ENCODE data around the gene PAF1.
A peak's percentile ranks its signal among the peaks of the same experiment; 100 is the strongest.

The PAF1 gene

DNA sequence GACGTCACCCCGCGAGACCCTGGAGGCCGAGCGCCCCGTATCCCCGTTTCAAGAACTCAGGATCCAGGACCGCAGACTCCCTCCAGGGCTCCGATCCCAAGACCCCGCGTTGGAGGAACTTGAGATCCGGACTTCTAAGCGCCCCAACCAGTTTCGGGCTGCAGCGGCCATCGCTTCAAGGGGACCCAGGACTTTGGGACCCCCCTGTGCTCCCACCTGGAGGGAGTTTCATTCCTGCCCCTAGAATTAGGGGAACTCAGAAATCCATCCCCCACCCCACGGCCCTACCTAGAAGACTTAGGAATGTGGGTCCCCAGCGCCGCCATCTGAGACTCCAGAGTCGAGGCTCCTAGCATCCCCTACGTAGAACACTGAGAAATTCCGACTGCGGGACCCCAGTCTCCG is 22.0 kb upstream of the PAF1 start:
- ChIA-PET CTCF (interaction anchor here (0.6 to 2.5 kb wide), 6 partner anchors 9 to 64 kb away, joined by 3 to 55 read pairs (median 6); partner anchors contain the start of genes MED29 and PAF1), POLR2A (ENCODE audit: low non-redundant PET) (interaction anchor here (1.4 to 2.3 kb wide), 2 partner anchors 11 to 23 kb away, joined by 4 to 10 read pairs; partner anchors contain the start of gene RPS16)
- DNase-seq (ENCODE audit: low spot score) = no peak
- TF ChIP-seq, protein P1, sequence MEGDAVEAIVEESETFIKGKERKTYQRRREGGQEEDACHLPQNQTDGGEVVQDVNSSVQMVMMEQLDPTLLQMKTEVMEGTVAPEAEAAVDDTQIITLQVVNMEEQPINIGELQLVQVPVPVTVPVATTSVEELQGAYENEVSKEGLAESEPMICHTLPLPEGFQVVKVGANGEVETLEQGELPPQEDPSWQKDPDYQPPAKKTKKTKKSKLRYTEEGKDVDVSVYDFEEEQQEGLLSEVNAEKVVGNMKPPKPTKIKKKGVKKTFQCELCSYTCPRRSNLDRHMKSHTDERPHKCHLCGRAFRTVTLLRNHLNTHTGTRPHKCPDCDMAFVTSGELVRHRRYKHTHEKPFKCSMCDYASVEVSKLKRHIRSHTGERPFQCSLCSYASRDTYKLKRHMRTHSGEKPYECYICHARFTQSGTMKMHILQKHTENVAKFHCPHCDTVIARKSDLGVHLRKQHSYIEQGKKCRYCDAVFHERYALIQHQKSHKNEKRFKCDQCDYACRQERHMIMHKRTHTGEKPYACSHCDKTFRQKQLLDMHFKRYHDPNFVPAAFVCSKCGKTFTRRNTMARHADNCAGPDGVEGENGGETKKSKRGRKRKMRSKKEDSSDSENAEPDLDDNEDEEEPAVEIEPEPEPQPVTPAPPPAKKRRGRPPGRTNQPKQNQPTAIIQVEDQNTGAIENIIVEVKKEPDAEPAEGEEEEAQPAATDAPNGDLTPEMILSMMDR (conservative IDR thresholded peaks at IDR 0.05; ENCODE audit: low read depth) = peak; percentile 42
- H3K27ac ChIP-seq = peak overlapping the region; percentile 100

DNA sequence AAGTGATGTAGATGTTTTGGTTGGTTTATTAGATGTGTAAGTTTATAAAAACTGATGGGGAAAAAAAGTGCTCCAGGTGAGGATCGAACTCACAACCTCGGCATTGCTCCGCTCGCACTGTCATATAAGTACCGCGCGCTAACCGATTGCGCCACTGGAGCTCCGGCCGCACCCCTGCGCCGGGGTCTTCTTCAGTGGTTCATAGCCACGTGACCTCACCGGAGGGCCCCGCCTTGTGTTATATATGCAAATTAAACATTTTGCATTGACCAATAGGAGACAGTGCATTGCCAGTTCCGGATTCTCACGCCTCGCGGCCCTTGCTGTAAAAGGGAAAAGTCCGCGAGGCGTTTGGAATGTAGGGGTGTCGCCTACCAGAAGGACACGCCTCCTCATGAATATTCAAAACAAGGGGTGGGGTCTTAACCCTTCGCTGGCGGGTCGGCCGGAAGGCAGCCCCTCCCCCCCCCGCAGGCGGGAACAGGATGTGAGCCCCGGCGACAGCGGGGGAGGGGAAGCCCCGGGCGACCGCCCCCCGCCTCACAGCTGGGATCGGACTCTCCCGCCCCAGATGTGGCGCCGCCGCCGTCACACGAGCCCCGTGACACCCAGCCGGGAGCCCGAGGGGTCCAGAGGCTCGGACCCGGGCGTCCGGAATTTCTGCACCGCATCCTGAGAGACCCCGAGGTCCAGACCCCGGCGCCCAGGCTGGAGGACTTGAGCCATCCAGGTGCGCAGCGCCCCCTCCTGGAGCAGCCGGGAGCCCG is 21.4 kb upstream of the PAF1 start, which contains the start of gene PLEKHG2:
Gene PLEKHG2 (plus strand): TSS at position 570 of the 767 bp plus-strand sequence. CDS start 1,418 bp downstream, outside the sequence.
- peak within 1 kb of the TSS; percentile 100 for H3K27ac ChIP-seq
- CTCF ChIA-PET = interaction anchor here (1.0 to 2.5 kb wide), 6 partner anchors 9 to 23 kb away, joined by 3 to 55 read pairs (median 6); partner anchors contain the start of genes MED29, PAF1 and RPS16
- TF ChIP-seq, protein P1 (conservative IDR thresholded peaks at IDR 0.05; ENCODE audit: low read depth) = peak; percentile 83; the same call in 1 of the 2 replicates
- peak; percentile 97 for DNase-seq (ENCODE audit: low spot score)
- POLR2A ChIA-PET (ENCODE audit: low non-redundant PET) = interaction anchor here (1.3 to 2.3 kb wide), 3 partner anchors 10 to 23 kb away, joined by 4 to 10 read pairs (median 8); partner anchors contain the start of gene RPS16

DNA sequence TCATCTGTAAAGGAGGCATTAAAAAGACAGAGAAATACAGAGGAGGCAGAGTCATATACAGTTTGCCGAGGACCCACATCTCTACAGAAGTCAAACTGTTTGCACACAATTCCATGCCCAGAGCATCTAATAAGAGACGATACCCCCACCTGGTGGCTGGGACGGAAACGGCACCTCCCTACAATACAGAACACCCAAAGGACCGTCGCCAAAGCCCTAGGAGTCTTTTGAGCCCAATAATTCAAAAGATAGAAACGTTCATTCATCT is 20.9 kb upstream of the PAF1 start:
- ChIA-PET CTCF (interaction anchor here (0.6 to 2.5 kb wide), 8 partner anchors 8 to 122 kb away, joined by 3 to 55 read pairs (median 6); partner anchors contain the start of genes MED29, PAF1 and RPS16), POLR2A (ENCODE audit: low non-redundant PET) (interaction anchor here (0.7 to 2.3 kb wide), 4 partner anchors 10 to 201 kb away, joined by 3 to 10 read pairs (median 6); partner anchors contain the start of gene RPS16)
- peak overlapping the region; percentile 100 for H3K27ac ChIP-seq
- TF ChIP-seq, protein P1 (conservative IDR thresholded peaks at IDR 0.05; ENCODE audit: low read depth) = peak; percentile 85
- DNase-seq (ENCODE audit: low spot score) = peak; percentile 79

DNA sequence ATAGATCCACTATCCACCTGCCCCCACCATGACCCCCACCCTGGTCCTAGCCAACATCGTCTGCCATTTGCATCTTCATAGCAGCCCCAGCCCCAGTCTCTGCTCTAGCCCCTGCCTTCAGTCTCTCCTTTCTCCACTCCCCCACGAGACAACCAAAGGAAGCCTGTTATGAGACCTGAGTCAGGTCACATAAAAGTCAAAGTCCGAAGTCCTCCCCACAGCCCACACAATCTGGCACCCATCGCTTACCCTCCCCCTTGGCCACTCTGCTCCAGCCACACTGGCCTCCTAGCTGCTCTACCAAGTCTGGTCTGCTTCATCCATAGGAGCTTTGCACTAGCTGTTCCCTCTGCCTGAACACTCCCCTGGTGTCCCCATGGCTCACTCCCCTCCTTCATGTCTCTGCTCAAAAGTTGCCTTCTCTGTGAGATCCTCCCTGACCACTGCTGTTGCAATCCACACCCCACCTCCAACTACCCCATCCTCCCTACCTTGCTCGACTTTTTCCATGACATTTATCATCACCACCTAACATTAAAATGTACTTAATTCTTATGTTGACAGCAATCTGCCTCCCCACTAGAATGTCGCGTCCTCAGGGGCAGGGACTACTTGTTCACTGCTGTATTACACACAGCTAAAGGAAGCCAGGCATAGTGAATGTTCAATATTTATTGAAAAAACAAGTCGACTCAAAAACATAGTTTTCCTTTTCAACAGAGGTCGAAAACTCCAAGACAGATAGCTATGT is 20.4 kb upstream of the PAF1 start:
- H3K27ac ChIP-seq = peak overlapping the region; percentile 100
- CTCF ChIA-PET = interaction anchor here (0.6 to 2.5 kb wide), 8 partner anchors 8 to 123 kb away, joined by 3 to 55 read pairs (median 6); partner anchors contain the start of genes MED29, PAF1 and RPS16
- no peak for DNase-seq (ENCODE audit: low spot score)
- POLR2A ChIA-PET (ENCODE audit: low non-redundant PET) = interaction anchor here (0.7 to 2.3 kb wide), 4 partner anchors 9 to 200 kb away, joined by 3 to 10 read pairs (median 6); partner anchors contain the start of gene RPS16
- TF ChIP-seq, protein P1 (conservative IDR thresholded peaks at IDR 0.05; ENCODE audit: low read depth) = no peak

DNA sequence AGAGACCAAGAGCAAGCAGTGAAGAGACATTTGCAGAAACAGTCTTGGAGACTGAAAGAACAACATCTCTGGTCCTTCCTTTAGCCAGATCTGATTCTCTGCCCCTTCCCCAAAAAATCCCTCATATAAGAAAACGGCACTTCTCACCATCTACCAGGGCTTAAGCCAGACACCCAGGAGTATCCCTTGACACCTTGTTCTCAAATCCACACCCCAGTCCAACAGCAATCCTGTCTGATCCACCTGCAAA is 19.9 kb upstream of the PAF1 start:
- ChIA-PET CTCF (interaction anchor here (1.0 to 2.5 kb wide), 3 partner anchors 7 to 19 kb away, joined by 6 to 55 read pairs (median 9); partner anchors contain the start of genes MED29 and PAF1), POLR2A (ENCODE audit: low non-redundant PET) (interaction anchor here (2.3 kb wide), 1 partner anchor 9 kb away, joined by 10 read pairs; no protein-coding TSS in a partner anchor)
- TF ChIP-seq, protein P1 (conservative IDR thresholded peaks at IDR 0.05; ENCODE audit: low read depth) = no peak
- no peak for DNase-seq (ENCODE audit: low spot score)
- H3K27ac ChIP-seq = peak overlapping the region; percentile 100
